Measurements from ENCODE around the gene UMODL1. TPM values are rescaled to one million over a fixed set of nuclear protein-coding genes. Genes with fewer than 3 reads are reported as not detected.
A peak's percentile ranks its signal among the peaks of the same experiment; 100 is the strongest.

UMODL1 gene
- total RNA-seq, 1 donor from 2014 or later: not detected

- Mint-ChIP-seq H3K27me3 (ENCODE audit: insufficient read depth, low read depth) (no peaks in the 10 kb centered on the region), H3K9me3 (no peaks in the 10 kb centered on the region), H3K36me3 (no peaks in the 10 kb centered on the region), H3K4me1 (no peaks in the 10 kb centered on the region), H3K4me3 (no peak overlapping the region), H3K27ac (no peak overlapping the region)
- Histone ChIP-seq H3K79me2 (ENCODE audit: low read depth) (no peaks in the 10 kb centered on the region), H3K4me1 (no peaks in the 10 kb centered on the region), H3K36me3 (no peaks in the 10 kb centered on the region), H3K9ac (no peak overlapping the region), H2AFZ (replicated peaks) (no peak overlapping the region), H3F3A (ENCODE audit: low read depth) (no peaks in the 10 kb centered on the region), H3K27me3 (no peaks in the 10 kb centered on the region), H3K4me2 (no peak overlapping the region), H3K27ac (no peak overlapping the region), H3K4me3 (no peak overlapping the region), H4K20me1 (ENCODE audit: low read depth) (no peaks in the 10 kb centered on the region), H3K9me3 (ENCODE audit: low read depth) (no peaks in the 10 kb centered on the region)
- no peak for DNase-seq (ENCODE audit: low spot score)
- TF ChIP-seq CTCF (IDR thresholded peaks at IDR 0.05): no peak
- no peak for TF ChIP-seq EZH2 (IDR thresholded peaks at IDR 0.05)
- TF ChIP-seq EZH2phosphoT487 (IDR thresholded peaks at IDR 0.05): no peak
Observed at GRCh38 chr21:42172596-42173483, 101.7 kb downstream of the UMODL1 start.

- no peaks in the 10 kb centered on the region for H4K20me1 ChIP-seq (ENCODE audit: low read depth)
- H3K27me3 Mint-ChIP-seq (ENCODE audit: insufficient read depth, low read depth): no peaks in the 10 kb centered on the region
- H3F3A ChIP-seq (ENCODE audit: low read depth): peaks cover 3% of the 10 kb centered on the region
- H3K9me3 ChIP-seq (ENCODE audit: low read depth): no peaks in the 10 kb centered on the region
- H3K9ac ChIP-seq: no peak overlapping the region
- no peak for DNase-seq (ENCODE audit: low spot score)
- peaks cover 6% of the 10 kb centered on the region for H3K4me1 ChIP-seq
- H3K27ac Mint-ChIP-seq: peak overlapping the region; percentile 67
- TF ChIP-seq EZH2 (IDR thresholded peaks at IDR 0.05) (no peak), CTCF (IDR thresholded peaks at IDR 0.05) (no peak), EZH2phosphoT487 (IDR thresholded peaks at IDR 0.05) (no peak)
- H3K4me3 ChIP-seq: no peak overlapping the region
- H3K4me2 ChIP-seq: no peak overlapping the region
- no peaks in the 10 kb centered on the region for H3K27me3 ChIP-seq
- H2AFZ ChIP-seq (replicated peaks): no peak overlapping the region
- peaks cover under 1% of the 10 kb centered on the region for H3K4me1 Mint-ChIP-seq
- H3K4me3 Mint-ChIP-seq: no peak overlapping the region
- H3K79me2 ChIP-seq (ENCODE audit: low read depth): no peaks in the 10 kb centered on the region
- H3K36me3 ChIP-seq: no peaks in the 10 kb centered on the region
- no peaks in the 10 kb centered on the region for H3K9me3 Mint-ChIP-seq
- no peak overlapping the region for H3K27ac ChIP-seq
- no peaks in the 10 kb centered on the region for H3K36me3 Mint-ChIP-seq
Observed at GRCh38 chr21:42174173-42174572, 103.1 kb downstream of the UMODL1 start.

- Mint-ChIP-seq H3K27ac (no peak overlapping the region), H3K4me1 (peaks cover 5% of the 10 kb centered on the region), H3K9me3 (no peaks in the 10 kb centered on the region), H3K27me3 (ENCODE audit: insufficient read depth, low read depth) (no peaks in the 10 kb centered on the region), H3K4me3 (no peak overlapping the region), H3K36me3 (no peaks in the 10 kb centered on the region)
- TF ChIP-seq EZH2 (IDR thresholded peaks at IDR 0.05) (no peak), EZH2phosphoT487 (IDR thresholded peaks at IDR 0.05) (no peak), CTCF (IDR thresholded peaks at IDR 0.05) (no peak)
- H3K79me2 ChIP-seq (ENCODE audit: low read depth): no peaks in the 10 kb centered on the region
- no peak overlapping the region for H3K4me2 ChIP-seq
- no peaks in the 10 kb centered on the region for H3K27me3 ChIP-seq
- no peak for DNase-seq (ENCODE audit: low spot score)
- no peak overlapping the region for H2AFZ ChIP-seq (replicated peaks)
- H3F3A ChIP-seq (ENCODE audit: low read depth): peaks cover 8% of the 10 kb centered on the region
- no peak overlapping the region for H3K9ac ChIP-seq
- H3K4me3 ChIP-seq: no peak overlapping the region
- no peak overlapping the region for H3K27ac ChIP-seq
- H3K36me3 ChIP-seq: no peaks in the 10 kb centered on the region
- H3K4me1 ChIP-seq: peaks cover 7% of the 10 kb centered on the region
- no peaks in the 10 kb centered on the region for H4K20me1 ChIP-seq (ENCODE audit: low read depth)
- H3K9me3 ChIP-seq (ENCODE audit: low read depth): no peaks in the 10 kb centered on the region
Observed at GRCh38 chr21:42175110-42175710, 104.1 kb downstream of the UMODL1 start.
